Measurements from ENCODE around the gene TPPP3.

DNA sequence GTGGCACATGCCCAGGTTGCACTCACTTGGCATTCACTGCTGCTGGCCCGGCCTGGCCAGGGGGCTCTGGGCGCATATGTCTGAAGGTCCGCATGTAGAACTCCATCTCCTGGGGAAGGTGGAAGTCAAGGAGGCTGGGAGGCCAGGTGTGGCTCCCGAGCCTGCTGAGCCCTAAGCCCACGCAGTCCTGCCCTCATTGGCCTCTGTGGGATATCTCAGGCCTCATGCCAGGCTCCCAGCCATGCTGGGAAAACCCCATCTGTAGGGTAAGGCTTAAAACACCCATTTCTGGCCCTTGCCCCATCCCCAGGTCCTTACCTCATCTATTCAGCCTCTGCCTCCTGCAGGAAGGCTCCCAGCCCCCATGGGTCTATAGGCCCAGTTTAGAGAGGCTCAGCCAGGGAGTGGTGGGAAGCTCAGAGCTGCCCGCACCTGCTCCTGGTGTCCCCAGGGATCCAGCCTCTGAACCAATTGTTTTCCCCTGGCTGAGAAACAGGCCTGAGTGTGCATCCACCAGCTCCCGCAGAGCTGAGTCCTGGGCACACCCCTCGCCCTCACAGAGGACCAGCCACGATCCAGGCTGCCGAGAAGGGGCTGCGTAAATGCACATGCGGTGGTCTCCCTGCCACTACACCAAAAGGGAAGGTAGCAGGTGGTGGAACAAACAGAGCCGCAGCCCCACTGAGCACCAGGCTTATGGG, 2.3 kb upstream of the TPPP3 start:
- TF ChIP-seq CTCF (IDR thresholded peaks at IDR 0.05) (no peak), POLR2AphosphoS5 (IDR thresholded peaks at IDR 0.05) (no peak)

Measured in suprapubic skin (tissue), 3 donors.